HepG2 (cell line): ENCODE measurements around the gene ADAMTS15. TPM values are rescaled to one million over a fixed set of nuclear protein-coding genes. Genes with fewer than 3 reads are reported as not detected.

Experiments used
- ATAC-seq: fragments of 200-7000 bp; cut with Tn5 transposase; 3 replicates; pipeline ENCODE4 v1.9.1; 2020; ENCODE audit warnings: mild to moderate bottlenecking, moderate library complexity
- BruUV-seq: library from RNA; stranded (reverse); fragments of 400-500 nt; replicated peaks from 2 replicates; lab custom pipeline; 2021; lab: Mats Ljungman, UMichigan
- CTCF ChIA-PET: fragments of 300-600 bp; formaldehyde crosslinking; extraction: SDS; loops from one replicate; lab custom pipeline; 2021; ENCODE audit warnings: low total read pairs, inconsistent platforms, low intra/inter-chr PET ratio; lab: Yijun Ruan, JAX
- POLR2A ChIA-PET: fragments of 350-600 bp; sonication (Branson Sonifier 250); formaldehyde crosslinking; loops from one replicate; lab custom pipeline; 2020; ENCODE audit warnings: antibody characterized with exemption, inconsistent platforms; lab: Yijun Ruan, JAX
- DNase-seq: peaks from one replicate; pipeline ENCODE4 v3.0.0-alpha.2; 2015; ENCODE audit warnings: low spot score
- FAIRE-seq: peaks from 3 replicates; lab custom pipeline; 2011; peaks lifted over from hg19 to GRCh38; lab: Jason Lieb, UNC
- H2AFZ ChIP-seq: one replicate; pipeline ENCODE4 v1.6.1; 2011; ENCODE audit warnings: low read length, inconsistent platforms
- H3K27ac ChIP-seq: fragments of 300-600 bp; 3 replicates; pipeline ENCODE4 v1.8.0; 2011; ENCODE audit warnings: mixed run types, mild to moderate bottlenecking, mixed read lengths, low read length, inconsistent platforms; ENCODE audit not compliant: insufficient read depth; ENCODE audit errors: extremely low read length
- H3K27me3 ChIP-seq, 2 experiments: fragments of 200-600 bp in 1 of 2; 2 replicates in 1 of 2; 3 replicates in 1 of 2; pipeline versions ENCODE4 v1.6.0 to v1.8.0; 2011; ENCODE audit warnings: low read length in 2 of 2, mild to moderate bottlenecking in 2 of 2, moderate library complexity in 2 of 2, inconsistent platforms in 1 of 2; ENCODE audit not compliant: insufficient read depth in 2 of 2, control insufficient read depth in 1 of 2
- H3K36me3 ChIP-seq, 2 experiments: fragments of 200-600 bp in 1 of 2; replicated peaks in 1 of 2; 2 replicates in 1 of 2; 3 replicates in 1 of 2; pipeline versions ENCODE4 v1.5.1 to v1.8.0; 2011; ENCODE audit warnings: low read length in 2 of 2, inconsistent platforms in 1 of 2; ENCODE audit not compliant: insufficient read depth in 2 of 2, control insufficient read depth in 1 of 2
- H3K4me1 ChIP-seq: 2 replicates; pipeline ENCODE4 v1.5.1; 2012; ENCODE audit warnings: low read length, inconsistent platforms; ENCODE audit not compliant: insufficient read depth
- H3K4me2 ChIP-seq: 2 replicates; pipeline ENCODE4 v1.6.0; 2011; ENCODE audit warnings: low read depth, low read length, inconsistent platforms
- H3K4me3 ChIP-seq, 3 experiments: fragments of 200-600 bp in 1 of 3; sonication (generic), shearing (Covaris generic) in 1 of 3; replicated peaks in 1 of 3; 2 replicates each; pipeline ENCODE4 v1.5.1; 2011 to 2016; ENCODE audit warnings: low read length in 3 of 3, inconsistent platforms in 2 of 3, low read depth in 2 of 3, mild to moderate bottlenecking in 2 of 3, control low read depth in 1 of 3, mixed read lengths in 1 of 3; ENCODE audit not compliant: insufficient read depth in 1 of 3
- H3K79me2 ChIP-seq: one replicate; pipeline ENCODE4 v1.6.1; 2011; ENCODE audit warnings: low read length, inconsistent platforms; ENCODE audit not compliant: insufficient read depth
- H3K9ac ChIP-seq: 2 replicates; pipeline ENCODE4 v1.6.0; 2011; ENCODE audit warnings: mild to moderate bottlenecking, low read depth, low read length, inconsistent platforms; ENCODE audit not compliant: insufficient read depth
- H3K9me3 ChIP-seq: 2 replicates; pipeline ENCODE4 v1.5.1; 2012; ENCODE audit warnings: mild to moderate bottlenecking, low read length
- H4K20me1 ChIP-seq: 2 replicates; pipeline ENCODE4 v1.6.0; 2011; ENCODE audit warnings: inconsistent platforms, mild to moderate bottlenecking, low read length, moderate library complexity; ENCODE audit not compliant: insufficient read depth
- CENPX ChIP-seq: sonication (generic); formaldehyde crosslinking; IDR thresholded peaks from 2 replicates; pipeline ENCODE4 v1.9.0; 2021; ENCODE audit warnings: mild to moderate bottlenecking, missing genetic modification reagents, moderate library complexity
- CSRNP2 ChIP-seq: sonication (generic); formaldehyde crosslinking; conservative IDR thresholded peaks from 2 replicates; pipeline ENCODE4 v1.8.0; 2022; ENCODE audit warnings: low read depth, missing genetic modification reagents
- HNF4A ChIP-seq: sonication (generic); formaldehyde crosslinking; IDR thresholded peaks from 2 replicates; pipeline ENCODE4 v1.4.0; 2020; ENCODE audit warnings: missing genetic modification reagents
- JUN ChIP-seq: sonication (generic); formaldehyde crosslinking; IDR thresholded peaks from 2 replicates; pipeline ENCODE4 v1.4.0; 2020; ENCODE audit warnings: mild to moderate bottlenecking, missing genetic modification reagents
- NFE2L2 ChIP-seq: fragments of 150-350 bp; IDR thresholded peaks from 2 replicates; pipeline ENCODE4 v1.6.1; 2014; ENCODE audit warnings: low read length
- NONO ChIP-seq, 2 experiments: fragments of 450-650 bp in 1 of 2; sonication (generic) in 1 of 2; formaldehyde crosslinking in 1 of 2; IDR thresholded peaks in 1 of 2; conservative IDR thresholded peaks in 1 of 2; 2 replicates each; pipeline versions ENCODE4 v1.6.1 to v1.8.0; 2017 to 2022; ENCODE audit warnings: mild to moderate bottlenecking in 1 of 2, missing genetic modification reagents in 1 of 2, moderate library complexity in 1 of 2
- PAF1 ChIP-seq: IDR thresholded peaks from 2 replicates; pipeline ENCODE4 v1.6.1; 2016; ENCODE audit warnings: missing genetic modification reagents, missing compliant biosample characterization
- PAX8 ChIP-seq: sonication (generic); formaldehyde crosslinking; IDR thresholded peaks from 2 replicates; pipeline ENCODE4 v1.8.0; 2022; ENCODE audit warnings: mild to moderate bottlenecking, missing genetic modification reagents, borderline replicate concordance
- RCOR2 ChIP-seq: IDR thresholded peaks from 2 replicates; pipeline ENCODE4 v1.6.1; 2016; ENCODE audit warnings: missing biosample characterization, missing genetic modification reagents
- RXRA ChIP-seq: sonication (generic); formaldehyde crosslinking; IDR thresholded peaks from 2 replicates; pipeline ENCODE4 v1.5.1; 2020; ENCODE audit warnings: missing genetic modification reagents
- SOX5 ChIP-seq: IDR thresholded peaks from 2 replicates; pipeline ENCODE4 v1.6.1; 2016; ENCODE audit warnings: borderline replicate concordance
- SRF ChIP-seq: IDR thresholded peaks from 2 replicates; pipeline ENCODE4 v1.6.1; 2011; ENCODE audit warnings: mild to moderate bottlenecking, low read depth, low read length, moderate library complexity
- SYNCRIP ChIP-seq: fragments of 200-400 bp; formaldehyde crosslinking; IDR thresholded peaks from 2 replicates; pipeline ENCODE4 v1.6.1; 2018; ENCODE audit warnings: mild to moderate bottlenecking, low read depth, low read length; ENCODE audit not compliant: insufficient read depth
- TCF12 ChIP-seq, 2 experiments: fragments of 450-650 bp in 1 of 2; sonication (generic) in 1 of 2; formaldehyde crosslinking in 1 of 2; IDR thresholded peaks; 2 replicates each; pipeline versions ENCODE4 v1.6.1 to v1.8.0; 2017 to 2022; ENCODE audit warnings: antibody characterized with exemption in 1 of 2, mild to moderate bottlenecking in 1 of 2, missing genetic modification reagents in 1 of 2, moderate library complexity in 1 of 2
- THRA ChIP-seq: sonication (generic); formaldehyde crosslinking; IDR thresholded peaks from 2 replicates; pipeline ENCODE4 v1.4.0; 2020; ENCODE audit warnings: missing genetic modification reagents, borderline replicate concordance
- XBP1 ChIP-seq: sonication (generic); formaldehyde crosslinking; IDR thresholded peaks from 2 replicates; pipeline ENCODE4 v1.5.0; 2020; ENCODE audit warnings: missing genetic modification reagents
- ZBTB38 ChIP-seq: sonication (generic); formaldehyde crosslinking; IDR thresholded peaks from 2 replicates; pipeline ENCODE4 v1.5.1; 2020; ENCODE audit warnings: mild to moderate bottlenecking, missing genetic modification reagents
- ZMAT3 ChIP-seq: sonication (generic); formaldehyde crosslinking; conservative IDR thresholded peaks from 2 replicates; pipeline ENCODE4 v1.7.0; 2021; ENCODE audit warnings: missing genetic modification reagents
- ZNF12 ChIP-seq: sonication (generic); formaldehyde crosslinking; IDR thresholded peaks from 2 replicates; pipeline ENCODE4 v1.5.0; 2020; ENCODE audit warnings: missing genetic modification reagents
- ZNF20 ChIP-seq: sonication (generic); formaldehyde crosslinking; IDR thresholded peaks from 2 replicates; pipeline ENCODE4 v1.4.0; 2020; ENCODE audit warnings: mild to moderate bottlenecking, moderate library complexity, missing genetic modification reagents
- ZNF512 ChIP-seq: sonication (generic); formaldehyde crosslinking; IDR thresholded peaks from 2 replicates; pipeline ENCODE4 v1.4.0; 2020; ENCODE audit warnings: mild to moderate bottlenecking, missing genetic modification reagents
- ZNF558 ChIP-seq: sonication (generic); formaldehyde crosslinking; IDR thresholded peaks from 2 replicates; pipeline ENCODE4 v1.9.0; 2022; ENCODE audit warnings: mild to moderate bottlenecking, missing genetic modification reagents, borderline replicate concordance
- WGBS: methylation state at CpG from one replicate; pipeline ENCODE4 v1.1.6; 2017; ENCODE audit warnings: low lambda C conversion rate; 5-methylcytosine and 5-hydroxymethylcytosine counted together
- in situ Hi-C: cut with HindIII; loops from 2 replicates; pipeline ENCODE4 v1.10.0; 2017; ENCODE audit warnings: low pct_unique_long_range_greater_than_20kb; ENCODE audit not compliant: extremely low pct_ligation_motif_present
- intact Hi-C: fragments of 100-400 bp; cut with micrococcal nuclease; formaldehyde crosslinking; loops from one replicate; pipeline ENCODE4 v1.10.0; 2022; ENCODE audit not compliant: unreplicated experiment
- polyA plus RNA-seq, 8 experiments: library from polyadenylated mRNA; depleted of rRNA in 3 of 8; stranded (reverse) in 7 of 8; unstranded in 1 of 8; fragments of >200 nt; fragmentation: Illumina TruSeq in 4 of 8; extraction: Trizol in 4 of 8; gene quantifications; 2 replicates each; pipeline versions ENCODE4 v1.2.1 to v1.2.3, GENCODE V29; 2011 to 2016; ENCODE audit warnings: low read depth in 4 of 8, missing spikeins in 1 of 8, mixed read lengths in 1 of 8; ENCODE audit not compliant: insufficient read depth in 1 of 8
- total RNA-seq, 5 experiments: library from RNA; depleted of rRNA; stranded (reverse); fragments of >200 nt; fragmentation: Illumina TruSeq; extraction: Trizol; gene quantifications; 2 replicates each; pipeline ENCODE4 v1.2.3, GENCODE V29; 2016; ENCODE audit warnings: low read depth in 1 of 5

The ADAMTS15 gene
- total and polyA plus RNA-seq, 2 of the 13 experiments (the other 11 are each of a cell fraction or from before 2014, with no cell fraction given): 0.01 to 0.02 TPM

- TF ChIP-seq THRA: no peak
- TF ChIP-seq ZNF12 (CRISPR knock-in tag): no peak
- TF ChIP-seq RCOR2 (CRISPR knock-in tag): no peak
- TF ChIP-seq TCF12 (IDR thresholded peaks at IDR 0.05): no peak
- TF ChIP-seq TCF12 (CRISPR knock-in tag; IDR thresholded peaks at IDR 0.05): no peak
- no peak for TF ChIP-seq HNF4A (CRISPR knock-in tag)
- no peak for TF ChIP-seq JUN (CRISPR knock-in tag)
- TF ChIP-seq ZNF512 (CRISPR knock-in tag): no peak
- TF ChIP-seq XBP1 (CRISPR knock-in tag): no peak
- no peak for TF ChIP-seq SYNCRIP
- TF ChIP-seq ZNF20 (CRISPR knock-in tag): no peak
Observed at GRCh38 chr11:130480711-130481140, 32.3 kb downstream of the ADAMTS15 start (continued).

- Histone ChIP-seq H3K79me2 (no peaks in the 10 kb centered on the region), H3K4me1 (peaks cover 10% of the 10 kb centered on the region), H3K36me3 (no peaks in the 10 kb centered on the region), H3K27me3 (peaks cover 0 to 17% of the 10 kb centered on the region in 2 experiments; a peak in 2 of 5 replicates), H3K9ac (no peak overlapping the region), H2AFZ (no peak overlapping the region), H3K27ac (no peak overlapping the region), H3K9me3 (no peaks in the 10 kb centered on the region), H3K4me3 (no peak overlapping the region), H4K20me1 (no peaks in the 10 kb centered on the region), H3K4me2 (no peak overlapping the region)
- in situ Hi-C loops: no loop called here
- DNase-seq: no peak
- 50% methylated on average over 5 of the region's 5 CpGs for WGBS
- intact Hi-C loops: no loop called here
- no peak for FAIRE-seq
- CTCF ChIA-PET: no interaction called here
- BruUV-seq: no TSS peak
- POLR2A ChIA-PET: no interaction called here
- ATAC-seq: no peak
- no peak for TF ChIP-seq SOX5 (CRISPR knock-in tag)
- no peak for TF ChIP-seq ZBTB38 (CRISPR knock-in tag)
- no peak for TF ChIP-seq PAX8 (CRISPR knock-in tag)
- no peak for TF ChIP-seq CSRNP2 (CRISPR knock-in tag)
- TF ChIP-seq NONO (IDR thresholded peaks at IDR 0.05): no peak
- TF ChIP-seq NONO (CRISPR knock-in tag; conservative IDR thresholded peaks at IDR 0.05): no peak
- TF ChIP-seq ZNF558 (CRISPR knock-in tag): no peak
- TF ChIP-seq PAF1 (CRISPR knock-in tag): no peak
- TF ChIP-seq CENPX: no peak
- no peak for TF ChIP-seq RXRA (CRISPR knock-in tag)
- TF ChIP-seq ZMAT3 (CRISPR knock-in tag): no peak
- no peak for TF ChIP-seq SRF
- no peak for TF ChIP-seq NFE2L2
Observed at GRCh38 chr11:130483124-130483523, 34.7 kb downstream of the ADAMTS15 start.
